Caco-2 (cell line): Measurements from ENCODE around the gene TMEM141. TPM values are rescaled to one million over a fixed set of nuclear protein-coding genes. Genes with fewer than 3 reads are reported as not detected.

Experiments
- Bru-seq: library from RNA; stranded (reverse); fragments of 400-500 nt; gene quantifications from one replicate; lab custom pipeline; 2021; lab: Mats Ljungman, UMichigan
- BruChase-seq, 2 experiments: library from RNA; stranded (reverse); fragments of 400-500 nt; gene quantifications; one replicate each; lab custom pipeline; 2021; lab: Mats Ljungman, UMichigan
- BruUV-seq: library from RNA; stranded (reverse); fragments of 400-500 nt; replicated peaks from 2 replicates; lab custom pipeline; 2021; lab: Mats Ljungman, UMichigan
- CTCF ChIA-PET: fragments of 300-600 bp; sonication (Branson Sonifier 250); formaldehyde crosslinking; loops from one replicate; lab custom pipeline; 2022; ENCODE audit warnings: antibody characterized with exemption; lab: Charles Lee
- POLR2A ChIA-PET: fragments of 300-600 bp; sonication (Branson Sonifier 250); formaldehyde crosslinking; loops from one replicate; lab custom pipeline; 2022; ENCODE audit warnings: antibody characterized with exemption; lab: Charles Lee
- DNase-seq, 2 experiments: peaks; one replicate each; pipeline versions ENCODE4 v3.0.0 to v3.0.0-alpha.2; 2020 to 2022
- H3K27me3 ChIP-seq: replicated peaks from 2 replicates; pipeline ENCODE4 v1.6.0; 2011; ENCODE audit warnings: low read length; ENCODE audit not compliant: control insufficient read depth, insufficient read depth
- H3K36me3 ChIP-seq: 2 replicates; pipeline ENCODE4 v1.5.1; 2011; ENCODE audit warnings: low read length; ENCODE audit not compliant: control insufficient read depth, insufficient read depth
- H3K4me1 ChIP-seq: fragments of 250-450 bp; sonication (Bioruptor Pico); 2 replicates; pipeline ENCODE4 v1.5.1; 2020; ENCODE audit warnings: mild to moderate bottlenecking
- H3K4me3 ChIP-seq: 2 replicates; pipeline ENCODE4 v1.5.1; 2011; ENCODE audit warnings: low read depth, mild to moderate bottlenecking, control low read depth, low read length
- H3K9me3 ChIP-seq: fragments of 250-450 bp; sonication (Bioruptor Pico); 2 replicates; pipeline ENCODE4 v1.5.1; 2020; ENCODE audit warnings: mild to moderate bottlenecking, moderate library complexity
- H3K27ac Mint-ChIP-seq: one replicate; pipeline ENCODE4 v1.8.0; 2022; ENCODE audit warnings: mixed read lengths; ENCODE audit not compliant: unreplicated experiment
- H3K27me3 Mint-ChIP-seq: one replicate; pipeline ENCODE4 v1.8.0; 2022; ENCODE audit warnings: mixed read lengths; ENCODE audit not compliant: insufficient read depth, unreplicated experiment
- H3K36me3 Mint-ChIP-seq: one replicate; pipeline ENCODE4 v1.8.0; 2022; ENCODE audit warnings: mild to moderate bottlenecking, mixed read lengths; ENCODE audit not compliant: insufficient read depth, unreplicated experiment
- H3K4me1 Mint-ChIP-seq: one replicate; pipeline ENCODE4 v1.8.0; 2022; ENCODE audit warnings: low read depth, mixed read lengths; ENCODE audit not compliant: unreplicated experiment
- H3K4me3 Mint-ChIP-seq: one replicate; pipeline ENCODE4 v1.8.0; 2022; ENCODE audit warnings: mild to moderate bottlenecking, moderate library complexity, mixed read lengths; ENCODE audit not compliant: unreplicated experiment
- H3K9me3 Mint-ChIP-seq: one replicate; pipeline ENCODE4 v1.8.0; 2022; ENCODE audit warnings: mixed read lengths; ENCODE audit not compliant: unreplicated experiment
- CTCF ChIP-seq, 2 experiments: fragments of 200-600 bp in 1 of 2; IDR thresholded peaks; 1 replicate in 1 of 2; 2 replicates in 1 of 2; pipeline versions ENCODE4 v1.5.1 to v1.8.0; 2011 to 2022; ENCODE audit warnings: antibody characterized with exemption in 1 of 2, control low read depth in 1 of 2, inconsistent platforms in 1 of 2, low read depth in 1 of 2, low read length in 1 of 2, mild to moderate bottlenecking in 1 of 2, moderate library complexity in 1 of 2; ENCODE audit not compliant: insufficient read depth in 1 of 2, severe bottlenecking in 1 of 2, unreplicated experiment in 1 of 2
- intact Hi-C: fragments of 100-400 bp; cut with micrococcal nuclease; formaldehyde crosslinking; loops from one replicate; pipeline ENCODE4 v1.10.0; 2022; ENCODE audit not compliant: unreplicated experiment
- long read RNA-seq: library from polyadenylated mRNA; stranded (forward); transcript quantifications from one replicate; pipeline ENCODE4 v2.0.0, GENCODE V29; 2022
- total RNA-seq: library from RNA; stranded (reverse); gene quantifications from 2 replicates; pipeline ENCODE4 v1.2.3, GENCODE V29; 2022

Gene TMEM141
- total RNA-seq (107 and 122 TPM in 2 replicates), Bru-seq, nascent RNA (percentile 93 among the genes with signal in this experiment), BruChase-seq, experiment 1, labeled RNA remaining after a 2-hour chase (percentile 83 among the genes with signal in this experiment), BruChase-seq, experiment 2, labeled RNA remaining after a 6-hour chase (percentile 90 among the genes with signal in this experiment)
- long read RNA-seq, transcript TMEM141-201 (5 exons, 768 nt) = major isoform, 55 of 90 reads
- long read RNA-seq, transcript TMEM141-204 (4 exons, 683 nt) = minor isoform, 15 of 90 reads
- long read RNA-seq, transcript TMEM141-202 (5 exons, 839 nt) = minor isoform, 9 of 90 reads
- long read RNA-seq, partial matches to known transcripts = 7 of 90 reads
- long read RNA-seq, other reads (novel, unspliced or antisense) = 4 of 90 reads

GRCh38 chr9:136790640-136791515 lies at the start of gene TMEM141:
TSS of gene TMEM141 (plus strand) at chr9:136791344. CDS start at chr9:136791371, 27 bp downstream.
- TF ChIP-seq CTCF (IDR thresholded peaks at IDR 0.05; ENCODE audit: insufficient read depth in 1 of 2, low read depth in 1 of 2, low read length in 1 of 2, severe bottlenecking in 1 of 2, unreplicated experiment in 1 of 2) = no peak
- H3K4me1 ChIP-seq = peaks cover 47% of the 10 kb centered on the region
- Mint-ChIP-seq H3K4me3 (peak within 1 kb of the TSS; percentile 68), H3K9me3 (no peaks in the 10 kb centered on the region), H3K27me3 (no peaks in the 10 kb centered on the region), H3K27ac (peak within 1 kb of the TSS; percentile 84), H3K4me1 (peaks cover 45% of the 10 kb centered on the region), H3K36me3 (peaks cover 33% of the 10 kb centered on the region)
- POLR2A ChIA-PET = interaction anchor here (0.5 to 1.0 kb wide), 3 partner anchors 10 to 202 kb away, joined by 3 to 11 read pairs (median 5); partner anchors contain the start of gene PAXX
- peak within 1 kb of the TSS; percentile 98 for H3K4me3 ChIP-seq
- peak; percentile 100 for DNase-seq
- BruUV-seq = no TSS peak
- CTCF ChIA-PET = interaction anchor here (0.6 to 1.3 kb wide), 9 partner anchors 9 to 277 kb away, joined by 3 to 24 read pairs (median 3); no protein-coding TSS in a partner anchor
- no peaks in the 10 kb centered on the region for H3K27me3 ChIP-seq
- H3K36me3 ChIP-seq = peaks cover 10% of the 10 kb centered on the region
- no peaks in the 10 kb centered on the region for H3K9me3 ChIP-seq
- intact Hi-C loops = loop anchor here (1.0 to 10.0 kb wide), 4 partner anchors 10 to 454 kb away; partner anchors contain the start of genes SEC16A and TUBB4B

- no peaks in the 10 kb centered on the region for H3K9me3 ChIP-seq
- H3K9me3 Mint-ChIP-seq = no peaks in the 10 kb centered on the region
- H3K36me3 ChIP-seq = no peaks in the 10 kb centered on the region
- no peaks in the 10 kb centered on the region for H3K27me3 Mint-ChIP-seq
- no peaks in the 10 kb centered on the region for H3K27me3 ChIP-seq
- POLR2A ChIA-PET = interaction anchor here (0.6 kb wide), 1 partner anchor 74 kb away, joined by 3 read pairs; no protein-coding TSS in a partner anchor
- H3K4me3 Mint-ChIP-seq = no peak overlapping the region
- no peaks in the 10 kb centered on the region for H3K36me3 Mint-ChIP-seq
- no peak overlapping the region for H3K27ac Mint-ChIP-seq
- no peak overlapping the region for H3K4me3 ChIP-seq
- no peaks in the 10 kb centered on the region for H3K4me1 Mint-ChIP-seq
- intact Hi-C loops = no loop called here
- no peak for TF ChIP-seq CTCF (IDR thresholded peaks at IDR 0.05; ENCODE audit: insufficient read depth in 1 of 2, low read depth in 1 of 2, low read length in 1 of 2, severe bottlenecking in 1 of 2, unreplicated experiment in 1 of 2)
- CTCF ChIA-PET = interaction anchor here (1.0 kb wide), 1 partner anchor 14 kb away, joined by 4 read pairs; no protein-coding TSS in a partner anchor
- BruUV-seq = no TSS peak
- H3K4me1 ChIP-seq = no peaks in the 10 kb centered on the region
- no peak for DNase-seq
These were observed 49.1 kb upstream of the TMEM141 start for GRCh38 chr9:136741883-136742571.
